HFF-Myc (cell line): ENCODE data around the gene DAAM1.

Experiments used
- DNase-seq: peaks from one replicate; pipeline ENCODE4 v3.0.0-alpha.2; 2011; ENCODE audit warnings: low read depth; ENCODE audit errors: extremely low read depth
- H3K4me3 ChIP-seq: replicated peaks from 2 replicates; pipeline ENCODE4 v1.5.1; 2011; ENCODE audit warnings: low read depth, mild to moderate bottlenecking, control low read depth, low read length
- TF ChIP-seq, protein P1 (sequence below): IDR thresholded peaks from 2 replicates; pipeline ENCODE4 v1.5.1; 2012; ENCODE audit warnings: mild to moderate bottlenecking, low read depth, low read length, control low read depth; ENCODE audit errors: missing control alignments

Gene DAAM1

GRCh38 chr14:59358784-59359183, 170.3 kb downstream of the DAAM1 start:
- TF ChIP-seq, protein P1, sequence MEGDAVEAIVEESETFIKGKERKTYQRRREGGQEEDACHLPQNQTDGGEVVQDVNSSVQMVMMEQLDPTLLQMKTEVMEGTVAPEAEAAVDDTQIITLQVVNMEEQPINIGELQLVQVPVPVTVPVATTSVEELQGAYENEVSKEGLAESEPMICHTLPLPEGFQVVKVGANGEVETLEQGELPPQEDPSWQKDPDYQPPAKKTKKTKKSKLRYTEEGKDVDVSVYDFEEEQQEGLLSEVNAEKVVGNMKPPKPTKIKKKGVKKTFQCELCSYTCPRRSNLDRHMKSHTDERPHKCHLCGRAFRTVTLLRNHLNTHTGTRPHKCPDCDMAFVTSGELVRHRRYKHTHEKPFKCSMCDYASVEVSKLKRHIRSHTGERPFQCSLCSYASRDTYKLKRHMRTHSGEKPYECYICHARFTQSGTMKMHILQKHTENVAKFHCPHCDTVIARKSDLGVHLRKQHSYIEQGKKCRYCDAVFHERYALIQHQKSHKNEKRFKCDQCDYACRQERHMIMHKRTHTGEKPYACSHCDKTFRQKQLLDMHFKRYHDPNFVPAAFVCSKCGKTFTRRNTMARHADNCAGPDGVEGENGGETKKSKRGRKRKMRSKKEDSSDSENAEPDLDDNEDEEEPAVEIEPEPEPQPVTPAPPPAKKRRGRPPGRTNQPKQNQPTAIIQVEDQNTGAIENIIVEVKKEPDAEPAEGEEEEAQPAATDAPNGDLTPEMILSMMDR = no peak
- DNase-seq = no peak
- no peak overlapping the region for H3K4me3 ChIP-seq

GRCh38 chr14:59359431-59360124, 171.1 kb downstream of the DAAM1 start:
- no peak for DNase-seq
- no peak overlapping the region for H3K4me3 ChIP-seq
- TF ChIP-seq, protein P1 = no peak

GRCh38 chr14:59360233-59360632, 171.8 kb downstream of the DAAM1 start:
- no peak overlapping the region for H3K4me3 ChIP-seq
- TF ChIP-seq, protein P1 = no peak
- no peak for DNase-seq

- TF ChIP-seq, protein P1 = no peak
- no peak for DNase-seq
- H3K4me3 ChIP-seq = no peak overlapping the region
Observed at GRCh38 chr14:59360923-59361794, 172.7 kb downstream of the DAAM1 start.

DNA sequence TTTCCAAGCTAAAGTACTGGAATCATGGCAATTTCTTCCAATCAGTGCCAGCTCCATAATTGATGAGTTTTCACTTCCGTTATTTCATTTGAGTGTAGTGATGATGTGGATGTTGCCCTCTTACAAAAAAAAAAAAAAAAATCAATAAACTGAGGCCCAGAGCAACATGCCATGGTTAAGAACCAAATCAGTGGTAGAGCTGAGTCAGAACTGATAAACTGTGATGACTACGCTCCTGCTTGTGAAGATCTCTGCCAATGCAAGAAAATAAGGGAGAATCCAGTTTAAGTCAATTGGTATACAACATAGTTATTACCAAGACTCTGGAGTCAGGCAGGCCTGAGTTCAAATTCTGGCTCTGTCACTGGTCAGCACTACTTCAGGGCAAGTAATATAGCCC, 174.0 kb downstream of the DAAM1 start:
- TF ChIP-seq, protein P1 = no peak
- DNase-seq = no peak
- no peak overlapping the region for H3K4me3 ChIP-seq

DNA sequence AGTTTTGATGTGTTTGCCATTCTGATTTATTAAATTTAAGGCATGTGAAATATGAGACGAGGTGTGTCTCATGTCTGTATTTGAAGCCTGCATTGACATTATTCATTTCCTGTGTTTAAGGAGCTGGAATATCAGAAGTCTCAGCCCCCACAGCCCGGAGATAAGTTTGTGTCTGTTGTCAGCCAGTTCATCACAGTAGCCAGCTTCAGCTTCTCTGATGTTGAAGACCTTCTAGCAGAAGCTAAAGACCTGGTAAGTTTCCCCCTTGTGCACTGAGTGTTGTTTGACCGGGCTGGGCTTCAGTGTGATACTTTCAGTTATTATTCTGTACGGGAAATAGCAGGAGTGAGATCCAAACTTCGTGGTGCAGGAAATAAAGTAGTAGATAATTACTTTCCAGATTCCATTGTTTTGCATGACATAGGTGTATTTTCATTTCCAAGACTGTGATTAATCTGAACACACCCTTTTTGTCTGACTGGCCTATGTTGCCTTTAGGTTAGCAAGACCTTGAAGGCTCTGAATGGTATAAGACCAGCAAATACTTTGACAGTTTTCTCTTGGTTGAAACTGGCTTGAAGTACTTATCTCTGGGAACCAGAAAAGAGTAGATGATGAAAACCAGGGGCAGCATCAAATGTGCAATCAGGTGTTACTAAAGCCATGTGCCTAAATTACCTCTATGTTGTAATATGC, 175.2 kb downstream of the DAAM1 start:
- H3K4me3 ChIP-seq = no peak overlapping the region
- DNase-seq = no peak
- TF ChIP-seq, protein P1 = no peak
